Activated T-cell treated with anti-CD3 and anti-CD28 coated beads, Interleukin-2, amount 50 U/mL, for 4 hours (primary cell): ENCODE measurements around the gene MYADML2. TPM values are rescaled to one million over a fixed set of nuclear protein-coding genes. Genes with fewer than 3 reads are reported as not detected.
"Not testable (repeated sequence)": the region's sequence is repeated elsewhere in the genome, so short reads cannot be mapped to it uniquely, and the experiment has no call there.

Experiments used
- ATAC-seq, 2 donors: fragments of 200-7000 bp; cut with Tn5 transposase; one replicate each; pipeline ENCODE4 v1.10.0; 2021
- DNase-seq: peaks from one replicate; pipeline ENCODE4 v3.0.0-alpha.2; 2020
- H3K27me3 Mint-ChIP-seq: one replicate; pipeline ENCODE4 v1.8.0; 2021; ENCODE audit warnings: low read depth, mixed read lengths
- H3K36me3 Mint-ChIP-seq: one replicate; pipeline ENCODE4 v1.8.0; 2022; ENCODE audit warnings: mixed read lengths; ENCODE audit not compliant: insufficient read depth
- H3K4me1 Mint-ChIP-seq: one replicate; pipeline ENCODE4 v1.8.0; 2021; ENCODE audit warnings: low read depth, mixed read lengths
- H3K4me3 Mint-ChIP-seq: one replicate; pipeline ENCODE4 v1.8.0; 2021; ENCODE audit warnings: mild to moderate bottlenecking, moderate library complexity, mixed read lengths
- H3K9me3 Mint-ChIP-seq: one replicate; pipeline ENCODE4 v1.8.0; 2021; ENCODE audit warnings: mixed read lengths
- total RNA-seq, 3 donors: library from RNA; stranded (reverse); gene quantifications; one replicate each; pipeline ENCODE4 v1.2.1, GENCODE V29; 2021

Gene MYADML2
- total RNA-seq, 3 donors from 2014 or later, result not detected

GRCh38 chr17:81920612-81921536 lies 26.2 kb downstream of the MYADML2 start:
- no peak overlapping the region for H3K4me3 Mint-ChIP-seq
- H3K36me3 Mint-ChIP-seq, result peaks cover 11% of the 10 kb centered on the region
- H3K9me3 Mint-ChIP-seq, result no peaks in the 10 kb centered on the region
- H3K4me1 Mint-ChIP-seq, result peaks cover 28% of the 10 kb centered on the region
- no peaks in the 10 kb centered on the region for H3K27me3 Mint-ChIP-seq
- DNase-seq (no peak), ATAC-seq (no peak)

DNA sequence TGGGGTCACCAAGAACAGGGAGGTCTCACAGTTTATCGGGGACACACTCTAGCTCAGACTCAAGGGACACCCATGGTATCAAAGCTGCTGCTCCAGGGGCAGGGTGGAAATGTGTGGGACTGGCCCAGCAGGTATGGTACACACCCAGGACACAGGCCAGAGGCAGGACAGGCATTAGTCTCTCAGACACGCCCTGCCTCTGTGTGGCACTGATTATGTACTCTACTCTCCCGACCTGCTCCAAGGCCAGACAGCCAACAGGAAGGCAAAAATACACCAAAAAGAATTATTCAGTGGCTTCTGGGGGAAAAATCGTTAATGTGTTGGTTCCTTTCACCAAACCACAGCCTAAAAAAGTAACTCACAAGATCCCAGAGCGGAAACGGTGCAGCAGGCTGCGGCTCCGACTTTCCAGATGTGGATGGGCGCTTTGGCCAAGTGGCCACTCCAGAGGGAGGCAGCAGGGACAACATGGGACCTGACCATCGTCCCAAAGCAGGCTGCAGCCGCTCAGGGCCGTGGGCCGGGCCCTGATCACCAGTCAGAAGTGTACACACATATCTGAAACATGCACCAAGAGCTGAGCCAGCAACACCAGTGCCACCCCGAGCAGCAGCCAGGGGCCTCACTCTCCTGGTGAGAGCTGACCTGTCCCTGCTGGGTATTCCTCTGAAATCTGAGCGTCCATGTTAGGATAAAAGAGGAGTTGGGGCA lies 28.0 kb downstream of the MYADML2 start:
- ATAC-seq (no peak), DNase-seq (no peak)
- Mint-ChIP-seq H3K36me3 (peaks cover 13% of the 10 kb centered on the region), H3K27me3 (no peaks in the 10 kb centered on the region), H3K4me1 (peaks cover 24% of the 10 kb centered on the region), H3K4me3 (peak overlapping the region; percentile 33), H3K9me3 (no peaks in the 10 kb centered on the region)

- not testable (repeated sequence) for DNase-seq, H3K27me3 Mint-ChIP-seq, H3K9me3 Mint-ChIP-seq
- Mint-ChIP-seq H3K4me3 (peak overlapping the region; percentile 89), H3K36me3 (peaks cover 16% of the 10 kb centered on the region), H3K4me1 (peaks cover 24% of the 10 kb centered on the region)
- ATAC-seq, result peak; percentile 15 to 22
Observed at GRCh38 chr17:81918333-81918669, 28.7 kb downstream of the MYADML2 start.

DNA sequence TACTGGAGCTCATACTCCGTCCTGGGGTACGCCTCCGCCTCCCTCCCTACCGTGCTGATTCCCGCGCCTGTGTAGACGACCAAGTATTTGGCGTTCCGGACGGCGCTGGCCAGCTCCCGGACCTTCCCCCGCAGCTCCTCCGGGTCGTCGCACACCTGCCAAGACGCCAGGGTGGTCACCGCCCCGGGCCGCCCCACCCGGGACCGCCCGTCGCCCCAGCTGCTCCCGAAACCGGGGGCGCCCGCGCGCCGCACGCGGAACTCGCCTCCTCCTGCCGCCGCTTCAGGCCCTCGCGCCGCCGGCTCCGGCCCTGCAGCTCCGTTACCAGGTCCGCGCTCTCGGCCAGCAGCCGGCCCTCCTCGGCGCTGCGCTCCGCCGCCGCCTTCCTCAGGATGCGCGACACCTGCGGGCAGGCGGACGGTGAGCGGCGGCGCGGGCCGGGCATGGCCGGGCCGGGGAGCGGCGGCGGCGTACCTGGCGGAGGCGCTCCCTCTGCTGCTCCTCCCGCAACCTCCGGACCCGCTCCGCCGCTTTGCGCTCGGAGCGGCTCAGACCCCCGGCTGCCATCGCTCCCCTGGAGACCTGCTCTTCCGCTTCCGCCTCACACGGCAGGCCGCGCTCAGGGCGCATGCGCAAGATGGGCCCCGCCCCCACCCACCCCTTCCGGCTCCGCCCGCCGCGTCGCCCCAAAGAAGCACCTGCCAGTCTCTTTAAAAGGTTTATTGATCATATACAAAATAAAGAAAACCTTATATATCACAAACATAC lies 29.3 kb downstream of the MYADML2 start, which contains the start of gene SIRT7:
TSS of gene SIRT7 (minus strand) at position 612 of the 768 bp plus-strand sequence. CDS start at position 567, 45 bp downstream.
- Mint-ChIP-seq H3K9me3 (no peaks in the 10 kb centered on the region), H3K36me3 (peaks cover 22% of the 10 kb centered on the region), H3K27me3 (no peaks in the 10 kb centered on the region), H3K4me3 (peak within 1 kb of the TSS; percentile 89), H3K4me1 (peaks cover 24% of the 10 kb centered on the region)
- ATAC-seq (peak; percentile 89 to 91), DNase-seq (peak; percentile 82)

GRCh38 chr17:81916234-81917001 lies 30.6 kb downstream of the MYADML2 start:
- DNase-seq (no peak), ATAC-seq (no peak)
- Mint-ChIP-seq H3K4me1 (peaks cover 27% of the 10 kb centered on the region), H3K36me3 (peaks cover 20% of the 10 kb centered on the region), H3K9me3 (no peaks in the 10 kb centered on the region), H3K4me3 (peak overlapping the region; percentile 89), H3K27me3 (no peaks in the 10 kb centered on the region)

DNA sequence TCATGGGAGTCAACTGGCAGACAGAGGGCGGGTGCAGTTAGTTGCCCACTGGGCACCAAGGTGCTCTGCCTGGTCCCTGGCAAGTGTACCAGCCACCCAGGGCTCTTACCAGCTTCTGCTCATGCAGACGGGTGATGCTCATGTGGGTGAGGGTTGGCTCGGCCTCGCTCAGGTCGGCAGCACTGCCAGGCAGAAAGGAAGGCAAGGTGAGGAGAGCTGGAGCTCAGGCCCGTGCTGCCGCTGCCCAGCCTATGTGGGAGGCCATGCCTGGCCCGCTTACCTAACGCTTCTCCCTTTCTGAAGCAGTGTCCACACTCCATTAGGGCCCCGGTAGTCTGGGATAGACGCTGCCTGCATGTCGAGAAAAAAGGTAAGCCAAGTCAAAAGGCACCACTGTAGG lies 31.7 kb downstream of the MYADML2 start:
- Mint-ChIP-seq H3K9me3 (no peaks in the 10 kb centered on the region), H3K27me3 (no peaks in the 10 kb centered on the region), H3K4me3 (no peak overlapping the region), H3K36me3 (peaks cover 16% of the 10 kb centered on the region), H3K4me1 (peaks cover 27% of the 10 kb centered on the region)
- DNase-seq (no peak), ATAC-seq (no peak)

GRCh38 chr17:81914103-81914850 lies 32.8 kb downstream of the MYADML2 start:
- ATAC-seq, result no peak
- Mint-ChIP-seq H3K4me3 (no peak overlapping the region), H3K36me3 (peaks cover 16% of the 10 kb centered on the region), H3K4me1 (peaks cover 33% of the 10 kb centered on the region), H3K27me3 (no peaks in the 10 kb centered on the region), H3K9me3 (no peaks in the 10 kb centered on the region)
- no peak for DNase-seq

DNA sequence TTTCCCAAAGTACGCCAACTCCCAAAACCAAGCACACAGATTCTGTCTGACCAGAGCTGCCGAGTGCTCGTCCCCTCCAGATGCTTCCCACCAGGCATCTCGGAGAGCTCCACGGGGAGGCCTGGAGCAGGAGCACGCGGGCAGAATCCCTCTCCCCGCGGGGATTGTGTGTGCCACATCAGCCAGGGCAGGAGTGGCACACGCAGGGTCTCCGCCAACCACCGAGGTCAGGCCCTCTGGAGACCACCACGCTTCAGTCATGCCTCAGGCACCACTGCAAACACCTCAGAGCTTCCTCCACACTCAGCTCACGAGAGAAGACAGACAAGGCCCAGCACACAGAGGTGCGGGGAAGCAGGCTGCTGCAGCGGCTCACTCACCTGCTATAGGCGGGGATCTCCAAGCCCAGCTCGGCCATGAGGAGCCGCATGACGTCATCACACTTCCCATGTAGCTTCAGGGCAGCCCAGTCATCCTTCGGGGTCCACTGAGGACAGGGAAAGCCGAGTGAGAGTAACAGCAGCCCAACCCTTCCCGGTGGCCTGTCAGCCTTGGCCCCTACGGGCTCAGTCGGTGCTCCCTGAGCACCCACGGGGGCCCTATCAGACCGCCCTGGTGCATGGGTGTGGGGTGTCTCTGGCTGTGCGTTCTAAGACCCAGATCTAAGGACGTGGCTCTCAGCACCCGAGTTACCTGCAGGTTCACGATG lies 33.5 kb downstream of the MYADML2 start:
- peaks cover 16% of the 10 kb centered on the region for H3K36me3 Mint-ChIP-seq
- no peak overlapping the region for H3K4me3 Mint-ChIP-seq
- no peak for DNase-seq
- H3K9me3 Mint-ChIP-seq, result no peaks in the 10 kb centered on the region
- H3K27me3 Mint-ChIP-seq, result no peaks in the 10 kb centered on the region
- peaks cover 34% of the 10 kb centered on the region for H3K4me1 Mint-ChIP-seq
- ATAC-seq, result no peak

- DNase-seq, result no peak
- Mint-ChIP-seq H3K36me3 (peaks cover 16% of the 10 kb centered on the region), H3K4me3 (no peak overlapping the region), H3K9me3 (no peaks in the 10 kb centered on the region), H3K4me1 (peaks cover 29% of the 10 kb centered on the region), H3K27me3 (no peaks in the 10 kb centered on the region)
- ATAC-seq, result no peak
Observed at GRCh38 chr17:81912441-81913309, 34.4 kb downstream of the MYADML2 start.

GRCh38 chr17:81911969-81912368 lies 35.1 kb downstream of the MYADML2 start:
- ATAC-seq (no peak), DNase-seq (no peak)
- Mint-ChIP-seq H3K4me3 (peak overlapping the region; percentile 37), H3K9me3 (no peaks in the 10 kb centered on the region), H3K4me1 (peaks cover 24% of the 10 kb centered on the region), H3K27me3 (no peaks in the 10 kb centered on the region), H3K36me3 (peaks cover 12% of the 10 kb centered on the region)

DNA sequence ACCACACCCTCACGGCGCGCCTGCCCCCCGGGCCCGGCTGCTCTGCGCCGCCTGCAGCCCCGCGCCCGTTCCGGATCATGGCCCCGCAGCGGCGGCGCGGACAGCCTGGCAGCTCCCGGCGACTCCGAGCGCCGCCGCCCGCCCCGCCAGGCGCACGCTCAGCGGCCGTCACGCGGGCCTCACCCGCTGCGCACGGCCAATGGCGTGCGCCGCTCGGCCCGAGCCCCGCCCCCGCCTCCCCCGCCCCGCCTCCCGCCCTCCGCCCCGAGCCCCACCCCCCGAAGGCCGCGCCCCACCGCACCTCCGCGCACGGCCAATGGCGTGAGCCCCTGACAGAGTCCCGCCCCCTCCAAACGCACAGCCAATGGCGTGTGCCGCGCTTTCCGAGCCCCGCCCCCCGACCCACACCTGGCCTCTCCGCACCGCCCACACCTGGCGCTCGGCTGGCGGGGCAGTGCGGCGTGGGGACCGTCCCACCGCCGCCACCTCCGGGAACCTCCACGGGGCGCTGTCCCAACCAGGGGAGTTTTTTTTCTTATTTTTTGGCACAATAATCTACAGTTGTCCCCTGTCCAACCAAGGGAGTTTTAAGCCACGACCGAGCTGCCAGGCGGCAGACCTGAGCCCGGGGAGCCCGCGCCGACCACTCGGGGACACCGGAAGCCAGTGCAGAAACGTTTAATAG lies 35.6 kb downstream of the MYADML2 start, which contains the start of gene PCYT2:
TSS of gene PCYT2 (minus strand) at position 123 of the 685 bp plus-strand sequence. CDS start at position 79, 44 bp downstream.
- Mint-ChIP-seq H3K4me1 (peaks cover 19% of the 10 kb centered on the region), H3K4me3 (peak within 1 kb of the TSS; percentile 86), H3K27me3 (no peaks in the 10 kb centered on the region), H3K36me3 (peaks cover 12% of the 10 kb centered on the region), H3K9me3 (no peaks in the 10 kb centered on the region)
- ATAC-seq, result peak; percentile 91 to 93
- peak; percentile 93 for DNase-seq
